SU-DHL-6 (cell line): Measurements from ENCODE around the gene PYROXD2.

Experiments used
- H2AFZ ChIP-seq: fragments of 200-600 bp; sonication (generic); 2 replicates; pipeline ENCODE4 v1.6.1; 2014; ENCODE audit warnings: low read depth, mild to moderate bottlenecking, moderate library complexity, mixed read lengths, antibody characterized with exemption, low read length; ENCODE audit not compliant: severe bottlenecking
- H3F3A ChIP-seq: fragments of 200-600 bp; shearing (Covaris generic); 2 replicates; pipeline ENCODE4 v1.6.0; 2016; ENCODE audit warnings: antibody characterized with exemption, mild to moderate bottlenecking; ENCODE audit not compliant: insufficient read depth
- H3K27ac ChIP-seq: fragments of 200-600 bp; sonication (generic); 2 replicates; pipeline ENCODE4 v1.5.1; 2016; ENCODE audit warnings: low read depth, mild to moderate bottlenecking, low read length, moderate library complexity, mixed read lengths
- H3K27me3 ChIP-seq: fragments of 200-600 bp; sonication (generic), shearing (Covaris generic); 2 replicates; pipeline ENCODE4 v1.6.0; 2014; ENCODE audit warnings: mild to moderate bottlenecking, low read length
- H3K36me3 ChIP-seq: fragments of 200-600 bp; sonication (generic); 2 replicates; pipeline ENCODE4 v1.6.1; 2014; ENCODE audit warnings: mild to moderate bottlenecking, low read length, mixed read lengths
- H3K4me2 ChIP-seq: fragments of 300-600, 200-600 bp; shearing (Covaris generic), sonication (generic); 2 replicates; pipeline ENCODE4 v1.6.0; 2014; ENCODE audit warnings: low read length, low read depth, mild to moderate bottlenecking; ENCODE audit not compliant: poor library complexity, severe bottlenecking
- H3K4me3 ChIP-seq: fragments of 200-600 bp; sonication (generic); 2 replicates; pipeline ENCODE4 v1.5.1; 2014; ENCODE audit warnings: antibody characterized with exemption, low read length, mild to moderate bottlenecking, mixed read lengths; ENCODE audit not compliant: insufficient read depth, poor library complexity, severe bottlenecking
- H3K79me2 ChIP-seq: fragments of 200-600 bp; sonication (generic); 2 replicates; pipeline ENCODE4 v1.6.1; 2014; ENCODE audit warnings: mild to moderate bottlenecking, low read length, moderate library complexity; ENCODE audit not compliant: insufficient read depth
- H3K9ac ChIP-seq: fragments of 200-600 bp; sonication (generic); 2 replicates; pipeline ENCODE4 v1.7.0; 2014; ENCODE audit warnings: mild to moderate bottlenecking, low read length
- H3K9me2 ChIP-seq: fragments of 200-600 bp; sonication (generic); replicated peaks from 2 replicates; pipeline ENCODE4 v1.6.1; 2014; ENCODE audit warnings: low read length; ENCODE audit not compliant: insufficient read depth
- H3K9me3 ChIP-seq: fragments of 200-600 bp; sonication (generic); 2 replicates; pipeline ENCODE4 v1.6.1; 2014; ENCODE audit warnings: low read length, mixed read lengths; ENCODE audit not compliant: insufficient read depth
- H4K20me1 ChIP-seq: fragments of 200-600 bp; sonication (generic); 2 replicates; pipeline ENCODE4 v1.6.1; 2014; ENCODE audit warnings: low read depth, mild to moderate bottlenecking, antibody characterized with exemption, low read length, moderate library complexity, mixed read lengths
- EZH2phosphoT487 ChIP-seq: fragments of 200-600 bp; sonication (generic), shearing (Covaris generic); conservative IDR thresholded peaks from 2 replicates; pipeline ENCODE4 v1.6.1; 2018; ENCODE audit warnings: mild to moderate bottlenecking, antibody characterized with exemption, low read length, moderate library complexity, mixed read lengths
- TF ChIP-seq, protein P1 (sequence below): fragments of 200-600 bp; sonication (generic); IDR thresholded peaks from one replicate; pipeline ENCODE4 v1.5.1; 2017; ENCODE audit warnings: antibody characterized with exemption, mild to moderate bottlenecking, low read length, moderate library complexity; ENCODE audit not compliant: insufficient read depth, poor library complexity, severe bottlenecking

The PYROXD2 gene

DNA sequence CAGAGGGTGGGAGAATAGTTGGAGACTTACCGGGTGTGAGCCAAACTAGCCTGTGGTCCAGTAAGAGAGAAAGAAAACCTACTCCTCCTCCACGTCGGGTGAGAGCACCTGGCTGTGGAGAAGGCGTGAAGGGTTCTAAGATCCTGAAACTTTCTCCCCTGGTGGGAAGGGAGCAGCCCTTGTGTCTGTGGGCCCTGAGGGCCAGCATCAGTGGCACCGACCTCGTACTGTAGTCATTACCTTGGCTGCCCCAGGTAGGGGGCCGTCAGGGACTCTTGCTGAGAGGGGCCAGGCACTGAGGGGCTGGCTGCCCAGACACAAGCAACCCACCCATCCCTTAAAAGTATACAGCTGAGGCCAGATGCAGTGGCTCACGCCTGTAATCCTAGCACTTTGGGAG lies 77.5 kb downstream of the PYROXD2 start:
- no peak overlapping the region for H3K4me3 ChIP-seq
- no peaks in the 10 kb centered on the region for H3K9me2 ChIP-seq
- H3K4me2 ChIP-seq = no peak overlapping the region
- H3K36me3 ChIP-seq = no peaks in the 10 kb centered on the region
- TF ChIP-seq, protein P1, sequence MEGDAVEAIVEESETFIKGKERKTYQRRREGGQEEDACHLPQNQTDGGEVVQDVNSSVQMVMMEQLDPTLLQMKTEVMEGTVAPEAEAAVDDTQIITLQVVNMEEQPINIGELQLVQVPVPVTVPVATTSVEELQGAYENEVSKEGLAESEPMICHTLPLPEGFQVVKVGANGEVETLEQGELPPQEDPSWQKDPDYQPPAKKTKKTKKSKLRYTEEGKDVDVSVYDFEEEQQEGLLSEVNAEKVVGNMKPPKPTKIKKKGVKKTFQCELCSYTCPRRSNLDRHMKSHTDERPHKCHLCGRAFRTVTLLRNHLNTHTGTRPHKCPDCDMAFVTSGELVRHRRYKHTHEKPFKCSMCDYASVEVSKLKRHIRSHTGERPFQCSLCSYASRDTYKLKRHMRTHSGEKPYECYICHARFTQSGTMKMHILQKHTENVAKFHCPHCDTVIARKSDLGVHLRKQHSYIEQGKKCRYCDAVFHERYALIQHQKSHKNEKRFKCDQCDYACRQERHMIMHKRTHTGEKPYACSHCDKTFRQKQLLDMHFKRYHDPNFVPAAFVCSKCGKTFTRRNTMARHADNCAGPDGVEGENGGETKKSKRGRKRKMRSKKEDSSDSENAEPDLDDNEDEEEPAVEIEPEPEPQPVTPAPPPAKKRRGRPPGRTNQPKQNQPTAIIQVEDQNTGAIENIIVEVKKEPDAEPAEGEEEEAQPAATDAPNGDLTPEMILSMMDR = no peak
- TF ChIP-seq EZH2phosphoT487 = no peak
- no peaks in the 10 kb centered on the region for H3F3A ChIP-seq
- H4K20me1 ChIP-seq = no peaks in the 10 kb centered on the region
- no peaks in the 10 kb centered on the region for H3K9me3 ChIP-seq
- H3K79me2 ChIP-seq = no peaks in the 10 kb centered on the region
- no peak overlapping the region for H2AFZ ChIP-seq
- H3K9ac ChIP-seq = no peak overlapping the region
- no peak overlapping the region for H3K27ac ChIP-seq
- H3K27me3 ChIP-seq = no peaks in the 10 kb centered on the region
